GM21576 (cell line): ENCODE measurements around the gene ACOT8.
A peak's percentile ranks its signal among the peaks of the same experiment; 100 is the strongest.
"Not testable (repeated sequence)": the region's sequence is repeated elsewhere in the genome, so short reads cannot be mapped to it uniquely, and the experiment has no call there.

Source experiments
- ATAC-seq: cut with Tn5 transposase; IDR thresholded peaks from one replicate; pipeline ENCODE4 v1.9.1; 2021; ENCODE audit warnings: mild to moderate bottlenecking, moderate library complexity; ENCODE audit not compliant: unreplicated experiment

Gene ACOT8

GRCh38 chr20:45829673-45830106 is 27.5 kb downstream of the ACOT8 start:
- not testable (repeated sequence) for ATAC-seq

GRCh38 chr20:45828589-45828988 is 28.6 kb downstream of the ACOT8 start:
- no peak for ATAC-seq

GRCh38 chr20:45827712-45828111 is 29.5 kb downstream of the ACOT8 start:
- ATAC-seq = no peak

DNA sequence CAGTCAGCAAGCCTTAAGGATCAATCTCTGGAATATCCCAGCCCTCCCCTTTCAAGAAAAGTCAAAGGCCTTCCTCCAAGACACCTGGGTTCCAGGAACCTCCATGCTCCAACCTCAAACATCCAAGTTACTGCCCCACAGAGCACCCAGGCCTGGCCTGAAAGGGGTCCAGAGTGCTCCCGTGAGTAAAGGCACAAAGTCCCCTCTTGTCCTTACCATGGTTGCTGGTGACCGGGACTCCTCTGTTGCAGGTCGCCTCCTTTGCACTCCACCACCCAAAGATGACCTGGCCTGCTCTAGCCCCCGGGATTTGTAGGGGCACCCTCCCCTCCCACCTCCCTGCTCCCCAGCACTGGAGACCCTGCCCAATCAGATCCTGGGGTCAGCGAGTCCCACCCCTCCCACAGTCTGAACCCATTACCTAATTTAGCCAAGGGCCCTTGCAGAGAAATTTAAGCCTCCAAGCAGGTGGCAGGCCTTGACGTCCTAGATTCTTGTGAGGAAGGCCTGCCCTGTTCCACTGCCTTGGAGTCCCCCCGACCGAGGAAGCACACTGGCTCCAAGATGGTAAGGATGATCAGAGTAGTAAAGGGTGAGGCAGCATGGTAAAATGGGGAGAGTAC is 30.1 kb downstream of the ACOT8 start, which contains the start of gene TNNC2:
Gene TNNC2 (minus strand): TSS at position 283 of the 623 bp plus-strand sequence. CDS start 64 bp downstream, at position 219.
- ATAC-seq = no peak

DNA sequence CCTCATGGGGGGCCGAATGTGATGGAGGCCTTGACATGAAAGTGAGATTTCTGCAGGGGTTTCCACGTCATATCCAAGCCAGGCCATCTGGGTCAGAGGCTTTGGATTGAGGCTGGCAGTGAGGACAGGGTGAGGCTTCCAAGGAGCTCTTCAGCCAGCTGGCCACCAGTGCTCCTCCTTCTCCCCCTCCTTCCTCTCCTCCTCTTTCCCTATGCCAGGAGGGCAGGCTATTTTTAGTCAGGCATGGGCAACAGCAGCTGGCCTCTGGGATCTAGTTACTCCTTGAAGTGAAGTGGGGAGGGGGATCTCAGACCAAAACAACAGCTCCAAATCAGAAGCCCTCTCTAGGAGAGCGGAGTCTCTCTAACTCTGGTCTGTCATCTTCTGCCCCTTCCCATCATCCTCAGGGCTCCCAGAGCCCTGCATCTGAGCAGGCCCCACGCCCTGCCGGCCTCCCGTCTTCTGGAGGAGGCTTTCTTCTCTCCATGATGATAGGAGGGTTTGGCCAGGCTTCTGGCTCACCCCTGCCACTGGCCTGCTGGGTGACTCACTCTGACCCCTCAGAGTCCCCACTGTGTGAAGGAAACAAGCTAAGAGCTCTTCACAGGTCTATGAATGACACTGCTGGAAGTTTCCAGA is 30.7 kb downstream of the ACOT8 start:
- no peak for ATAC-seq

GRCh38 chr20:45823949-45824835 is 33.0 kb downstream of the ACOT8 start:
- ATAC-seq = no peak

DNA sequence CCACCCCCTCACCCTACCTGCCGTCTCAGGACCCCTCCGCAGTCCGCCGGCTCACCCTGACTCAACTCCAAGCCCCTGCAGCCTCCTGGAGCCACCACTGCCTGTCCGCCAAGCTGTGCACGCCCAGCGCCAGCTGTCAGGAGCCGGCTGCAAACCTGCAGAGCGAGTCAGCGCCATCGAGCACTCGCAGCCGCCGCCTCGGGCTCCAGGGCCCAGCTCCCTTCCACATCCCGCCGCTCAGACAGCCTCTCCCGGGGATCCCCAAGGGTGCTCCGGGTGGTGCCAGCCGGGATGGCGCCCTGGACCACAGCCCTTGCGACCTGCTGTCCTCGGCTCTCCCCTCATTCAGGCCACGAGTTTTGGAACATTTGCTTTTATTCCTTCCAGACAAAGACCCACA is 34.3 kb downstream of the ACOT8 start:
- no peak for ATAC-seq

DNA sequence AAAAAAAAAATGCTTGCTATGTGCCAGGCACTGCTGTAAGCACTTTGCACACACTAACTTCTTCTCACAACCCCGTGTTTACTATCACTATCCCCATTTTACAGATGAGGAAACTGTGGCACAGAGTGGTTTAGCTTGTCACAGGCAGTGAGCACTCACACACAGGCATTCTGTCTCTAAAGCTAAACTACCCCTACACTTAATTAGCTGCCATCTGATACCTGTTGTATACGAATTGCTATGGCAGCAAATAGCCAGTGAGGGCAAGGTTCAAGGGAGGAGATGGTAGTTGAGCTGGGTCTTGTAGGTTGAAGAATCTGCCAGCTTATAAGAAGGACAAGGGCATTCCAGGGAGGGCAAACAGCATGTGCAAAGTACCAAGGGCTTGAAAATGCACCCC is 35.2 kb downstream of the ACOT8 start:
- ATAC-seq = no peak

DNA sequence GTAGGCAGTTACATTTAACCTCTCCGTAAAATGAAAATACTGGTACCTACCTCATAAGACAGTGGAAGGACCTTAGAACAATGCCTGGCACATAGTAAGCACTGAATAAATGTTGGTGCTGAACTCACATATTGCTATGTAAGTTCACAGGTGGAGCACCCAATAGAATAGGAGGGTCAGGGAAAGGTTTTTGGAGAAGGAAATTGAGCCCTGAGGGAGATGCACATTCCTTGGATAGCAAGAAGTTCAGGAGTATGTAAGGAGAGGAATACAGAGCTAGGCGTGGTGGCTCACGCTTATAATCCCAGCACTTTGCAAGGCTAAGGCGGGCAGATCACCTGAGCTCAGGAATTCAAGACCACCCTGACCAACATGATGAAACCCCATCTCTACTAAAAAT is 37.7 kb downstream of the ACOT8 start:
- no peak for ATAC-seq

GRCh38 chr20:45818239-45818638 is 39.0 kb downstream of the ACOT8 start:
- no peak for ATAC-seq

DNA sequence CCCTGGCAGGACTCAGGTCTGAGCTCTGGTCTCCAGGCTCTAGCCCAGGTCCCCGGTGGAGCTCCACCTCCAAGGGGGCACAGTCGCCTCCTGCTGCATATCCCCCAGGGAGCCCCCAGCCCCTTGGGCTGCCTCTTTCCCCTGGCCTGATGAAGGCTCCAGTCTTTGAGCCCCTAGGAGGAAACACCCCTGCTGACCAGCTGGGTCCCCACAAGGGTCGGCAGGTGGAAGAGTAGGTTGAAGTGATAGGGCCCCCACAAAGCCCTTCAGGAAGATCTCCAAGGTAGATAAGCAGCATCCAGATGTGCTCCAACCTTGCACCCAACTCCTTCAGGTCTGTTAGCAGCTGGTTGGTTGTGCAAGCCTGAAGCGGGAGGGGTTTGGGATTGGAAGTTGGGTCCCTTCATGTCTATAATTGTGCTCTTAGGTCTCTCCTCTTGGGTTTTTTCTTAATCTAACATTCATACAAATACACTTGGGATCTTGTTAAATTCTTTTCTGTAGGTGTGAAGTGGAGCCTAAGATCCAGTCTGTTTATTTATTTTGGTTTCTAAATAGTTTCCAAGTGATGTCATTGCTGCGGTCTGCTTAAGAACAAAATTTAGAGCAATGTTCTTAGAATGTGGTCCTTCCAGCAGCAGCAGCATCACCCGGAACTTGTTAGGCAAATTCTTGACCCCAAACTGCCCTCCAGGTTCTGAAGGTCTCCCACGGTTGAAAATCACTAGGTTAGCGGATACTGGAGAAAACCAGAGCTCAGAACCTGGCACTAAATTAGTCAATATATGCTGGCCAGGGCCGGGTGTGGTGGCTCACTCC is 39.6 kb downstream of the ACOT8 start:
- no peak for ATAC-seq

DNA sequence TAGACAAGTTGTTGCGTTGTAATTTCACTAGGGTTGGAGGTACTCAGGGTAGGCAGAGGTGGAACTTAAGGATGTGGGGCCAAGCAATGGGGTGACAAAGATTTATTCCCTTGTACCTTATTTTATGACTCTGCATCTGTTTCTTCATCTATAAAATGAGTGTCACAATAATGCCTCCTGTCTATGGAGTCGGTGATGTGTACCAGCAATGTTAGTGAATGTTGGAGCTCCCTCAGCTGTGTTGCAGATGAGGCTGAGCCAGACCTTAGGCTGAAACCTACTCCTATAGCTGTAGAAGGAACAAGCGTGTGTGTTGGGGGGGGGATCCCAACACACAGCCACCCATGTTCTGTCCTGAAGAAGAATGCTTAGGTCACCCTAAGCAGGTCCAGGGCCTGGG is 40.2 kb downstream of the ACOT8 start:
- ATAC-seq = no peak

DNA sequence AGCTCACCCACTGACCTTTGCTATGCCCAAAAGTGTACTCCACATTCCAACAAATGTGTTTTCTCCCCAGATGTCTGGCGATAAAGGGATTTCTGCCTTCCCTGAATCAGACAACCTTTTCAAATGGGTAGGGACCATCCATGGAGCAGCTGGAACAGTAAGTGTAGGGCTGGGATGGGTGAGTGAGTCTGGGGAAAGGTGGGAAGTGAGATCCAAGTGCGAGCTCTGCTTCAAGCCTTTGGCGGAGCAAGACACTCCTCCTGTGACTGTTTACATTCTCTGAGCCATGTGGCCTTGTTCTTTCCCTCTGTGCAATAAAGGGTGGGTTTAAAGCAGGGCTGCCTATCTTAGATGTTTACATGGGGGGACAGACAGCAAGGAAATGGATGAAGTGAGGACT is 42.9 kb downstream of the ACOT8 start:
- ATAC-seq = no peak

GRCh38 chr20:45813489-45813888 is 43.7 kb downstream of the ACOT8 start:
- no peak for ATAC-seq

DNA sequence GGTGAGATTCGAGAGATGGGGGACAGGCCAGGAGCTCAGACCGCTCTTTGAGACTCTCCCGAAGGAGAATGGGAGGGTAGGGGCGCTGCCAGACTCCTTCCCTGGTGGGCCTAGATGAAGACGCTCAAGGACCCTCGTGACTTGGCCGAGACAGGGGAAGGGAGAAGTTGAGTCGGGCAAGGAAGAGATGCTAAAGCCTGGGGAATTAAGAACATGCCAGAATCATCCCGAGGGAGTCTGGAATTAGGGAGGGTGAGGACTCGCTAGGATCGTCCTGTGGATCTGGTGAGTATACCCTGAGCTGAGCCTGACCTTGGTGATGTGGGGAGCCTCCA is 44.2 kb downstream of the ACOT8 start:
- ATAC-seq = peak; percentile 7

DNA sequence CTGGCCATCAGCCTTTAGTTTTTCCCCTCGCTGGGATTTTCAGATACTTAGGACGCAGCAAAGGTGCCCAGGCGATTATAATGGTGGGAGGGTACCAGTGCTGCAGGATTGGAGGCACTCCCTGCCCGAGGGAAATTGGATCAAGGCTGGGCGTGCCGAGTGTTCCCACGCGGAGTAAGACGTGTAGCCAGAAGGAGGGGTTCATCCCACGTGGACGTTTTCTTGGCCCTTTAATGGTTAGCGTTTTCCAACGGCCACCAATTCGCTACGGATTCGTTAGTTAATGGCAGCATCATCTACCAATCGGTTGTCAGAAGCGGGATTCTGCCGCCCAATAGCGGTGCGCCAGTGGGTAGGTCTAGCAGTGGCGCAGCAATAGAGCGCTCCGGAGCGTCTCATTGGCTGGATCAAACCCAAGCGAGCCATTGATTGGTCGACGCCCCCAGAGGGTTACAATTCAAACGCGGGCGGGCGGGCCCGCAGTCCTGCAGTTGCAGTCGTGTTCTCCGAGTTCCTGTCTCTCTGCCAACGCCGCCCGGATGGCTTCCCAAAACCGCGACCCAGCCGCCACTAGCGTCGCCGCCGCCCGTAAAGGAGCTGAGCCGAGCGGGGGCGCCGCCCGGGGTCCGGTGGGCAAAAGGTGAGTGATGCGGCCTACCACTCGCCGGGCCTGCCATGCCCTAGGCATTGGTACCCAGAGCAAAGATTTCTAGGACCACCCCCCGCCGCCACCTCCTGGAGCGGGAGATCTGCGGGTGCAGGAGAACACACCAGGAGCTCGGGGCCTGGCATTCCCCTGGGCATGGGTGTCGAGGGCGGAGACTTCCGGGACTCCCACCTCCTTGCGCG is 44.8 kb downstream of the ACOT8 start, which contains the start of gene UBE2C:
Gene UBE2C (plus strand): TSS at position 488 of the 849 bp plus-strand sequence. CDS start 52 bp downstream, at position 540.
- peak; percentile 96 for ATAC-seq

GRCh38 chr20:45810191-45810970 is 46.8 kb downstream of the ACOT8 start:
- ATAC-seq = no peak

- no peak for ATAC-seq
Measured at GRCh38 chr20:45801851-45802250, 55.3 kb downstream of the ACOT8 start.
